Mesothelial cell of epicardium (in vitro differentiated cells): ENCODE results near the gene CYB5A. TPM values are rescaled to one million over a fixed set of nuclear protein-coding genes. Genes with fewer than 3 reads are reported as not detected.

Experiments
- DNase-seq, 2 experiments: peaks; one replicate each; pipeline ENCODE4 v3.0.0; 2021; ENCODE audit warnings: low spot score in 2 of 2; ENCODE audit not compliant: unreplicated experiment in 2 of 2
- H3K27ac Mint-ChIP-seq: 2 replicates; pipeline ENCODE4 v1.8.0; 2021; ENCODE audit warnings: mixed read lengths
- H3K27me3 Mint-ChIP-seq: 2 replicates; pipeline ENCODE4 v1.8.0; 2021; ENCODE audit warnings: low read depth, mixed read lengths
- H3K36me3 Mint-ChIP-seq: 2 replicates; pipeline ENCODE4 v1.8.0; 2021; ENCODE audit warnings: mixed read lengths
- H3K4me1 Mint-ChIP-seq: 2 replicates; pipeline ENCODE4 v1.8.0; 2021; ENCODE audit warnings: mixed read lengths
- H3K4me3 Mint-ChIP-seq: 2 replicates; pipeline ENCODE4 v1.8.0; 2021; ENCODE audit warnings: mild to moderate bottlenecking, moderate library complexity, mixed read lengths
- H3K9me3 Mint-ChIP-seq: 2 replicates; pipeline ENCODE4 v1.8.0; 2021; ENCODE audit warnings: mixed read lengths
- total RNA-seq: library from RNA; stranded (reverse); gene quantifications from 3 replicates; pipeline ENCODE4 v1.2.1, GENCODE V29; 2021
- TF ChIP-seq, protein P1 (sequence below): fragments of 200-600 bp; sonication (generic); IDR thresholded peaks from one replicate; pipeline ENCODE4 v1.5.0; 2021; ENCODE audit warnings: antibody characterized with exemption; ENCODE audit not compliant: unreplicated experiment

Gene CYB5A
- total RNA-seq, 1 donor from 2014 or later = 37.6 TPM

- peaks cover 18% of the 10 kb centered on the region for H3K4me1 Mint-ChIP-seq
Measured at GRCh38 chr18:74271635-74272034, 20.1 kb downstream of the CYB5A start.

GRCh38 chr18:74268933-74269620 is 22.7 kb downstream of the CYB5A start:
- H3K4me1 Mint-ChIP-seq = peaks cover 14% of the 10 kb centered on the region
- TF ChIP-seq, protein P1, sequence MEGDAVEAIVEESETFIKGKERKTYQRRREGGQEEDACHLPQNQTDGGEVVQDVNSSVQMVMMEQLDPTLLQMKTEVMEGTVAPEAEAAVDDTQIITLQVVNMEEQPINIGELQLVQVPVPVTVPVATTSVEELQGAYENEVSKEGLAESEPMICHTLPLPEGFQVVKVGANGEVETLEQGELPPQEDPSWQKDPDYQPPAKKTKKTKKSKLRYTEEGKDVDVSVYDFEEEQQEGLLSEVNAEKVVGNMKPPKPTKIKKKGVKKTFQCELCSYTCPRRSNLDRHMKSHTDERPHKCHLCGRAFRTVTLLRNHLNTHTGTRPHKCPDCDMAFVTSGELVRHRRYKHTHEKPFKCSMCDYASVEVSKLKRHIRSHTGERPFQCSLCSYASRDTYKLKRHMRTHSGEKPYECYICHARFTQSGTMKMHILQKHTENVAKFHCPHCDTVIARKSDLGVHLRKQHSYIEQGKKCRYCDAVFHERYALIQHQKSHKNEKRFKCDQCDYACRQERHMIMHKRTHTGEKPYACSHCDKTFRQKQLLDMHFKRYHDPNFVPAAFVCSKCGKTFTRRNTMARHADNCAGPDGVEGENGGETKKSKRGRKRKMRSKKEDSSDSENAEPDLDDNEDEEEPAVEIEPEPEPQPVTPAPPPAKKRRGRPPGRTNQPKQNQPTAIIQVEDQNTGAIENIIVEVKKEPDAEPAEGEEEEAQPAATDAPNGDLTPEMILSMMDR = no peak
- H3K9me3 Mint-ChIP-seq = no peaks in the 10 kb centered on the region
- H3K4me3 Mint-ChIP-seq = no peak overlapping the region
- DNase-seq = no peak
- peak overlapping the region; percentile 0 for H3K27ac Mint-ChIP-seq
- peaks cover 1% of the 10 kb centered on the region for H3K36me3 Mint-ChIP-seq
- no peaks in the 10 kb centered on the region for H3K27me3 Mint-ChIP-seq

More at GRCh38 chr18:74271635-74272034, 20.1 kb downstream of the CYB5A start:
- H3K9me3 Mint-ChIP-seq = no peaks in the 10 kb centered on the region
- no peak overlapping the region for H3K4me3 Mint-ChIP-seq
- no peak overlapping the region for H3K27ac Mint-ChIP-seq
- H3K36me3 Mint-ChIP-seq = no peaks in the 10 kb centered on the region
- TF ChIP-seq, protein P1 = no peak
- no peak for DNase-seq
- H3K27me3 Mint-ChIP-seq = no peaks in the 10 kb centered on the region

- no peaks in the 10 kb centered on the region for H3K9me3 Mint-ChIP-seq
- no peak overlapping the region for H3K27ac Mint-ChIP-seq
- no peaks in the 10 kb centered on the region for H3K27me3 Mint-ChIP-seq
- peaks cover 14% of the 10 kb centered on the region for H3K4me1 Mint-ChIP-seq
- no peak for DNase-seq
- TF ChIP-seq, protein P1 = no peak
- peaks cover 1% of the 10 kb centered on the region for H3K36me3 Mint-ChIP-seq
- no peak overlapping the region for H3K4me3 Mint-ChIP-seq
Measured at GRCh38 chr18:74268175-74268574, 23.6 kb downstream of the CYB5A start.

GRCh38 chr18:74266161-74266560 is 25.6 kb downstream of the CYB5A start:
- Mint-ChIP-seq H3K9me3 (no peaks in the 10 kb centered on the region), H3K27me3 (no peaks in the 10 kb centered on the region), H3K4me1 (peaks cover 19% of the 10 kb centered on the region), H3K27ac (no peak overlapping the region), H3K36me3 (peaks cover 9% of the 10 kb centered on the region), H3K4me3 (no peak overlapping the region)
- TF ChIP-seq, protein P1 = no peak
- no peak for DNase-seq

- TF ChIP-seq, protein P1 = no peak
- H3K27ac Mint-ChIP-seq = no peak overlapping the region
- DNase-seq = no peak
- no peaks in the 10 kb centered on the region for H3K9me3 Mint-ChIP-seq
- peaks cover 24% of the 10 kb centered on the region for H3K4me1 Mint-ChIP-seq
- H3K4me3 Mint-ChIP-seq = no peak overlapping the region
- no peaks in the 10 kb centered on the region for H3K27me3 Mint-ChIP-seq
- peaks cover 9% of the 10 kb centered on the region for H3K36me3 Mint-ChIP-seq
Measured at GRCh38 chr18:74265546-74266098, 26.1 kb downstream of the CYB5A start.
